Keratinocyte (primary cell): Measurements from ENCODE around the gene MEFV. TPM values are rescaled to one million over a fixed set of nuclear protein-coding genes. Genes with fewer than 3 reads are reported as not detected.

ENCODE experiments used
- DNase-seq: peaks from one replicate; pipeline ENCODE4 v3.0.0-alpha.2; 2011; ENCODE audit warnings: low read depth, missing footprints, low spot score
- FAIRE-seq: peaks from 2 replicates; lab custom pipeline; 2011; peaks lifted over from hg19 to GRCh38; lab: Jason Lieb, UNC
- H2AFZ ChIP-seq: 2 replicates; pipeline ENCODE4 v1.6.0; 2012; ENCODE audit warnings: low read length, control low read depth, inconsistent platforms; ENCODE audit not compliant: control insufficient read depth
- H3K27ac ChIP-seq: 2 replicates; pipeline ENCODE4 v1.5.1; 2011; ENCODE audit warnings: low read length; ENCODE audit not compliant: control insufficient read depth, insufficient read depth
- H3K27me3 ChIP-seq: 3 replicates; pipeline ENCODE4 v1.6.0; 2011; ENCODE audit warnings: low read length; ENCODE audit not compliant: control insufficient read depth, insufficient read depth; ENCODE audit errors: extremely low read depth
- H3K36me3 ChIP-seq, 2 experiments: 2 replicates in 1 of 2; 3 replicates in 1 of 2; pipeline ENCODE4 v1.5.1; 2011; ENCODE audit warnings: low read length in 2 of 2, mild to moderate bottlenecking in 1 of 2; ENCODE audit not compliant: control insufficient read depth in 2 of 2, insufficient read depth in 2 of 2; ENCODE audit errors: extremely low read depth in 1 of 2
- H3K4me1 ChIP-seq: 3 replicates; pipeline ENCODE4 v1.5.1; 2011; ENCODE audit warnings: low read length; ENCODE audit not compliant: control insufficient read depth, insufficient read depth; ENCODE audit errors: extremely low read depth
- H3K4me2 ChIP-seq: 3 replicates; pipeline ENCODE4 v1.6.0; 2011; ENCODE audit warnings: low read depth, low read length; ENCODE audit not compliant: control insufficient read depth, insufficient read depth; ENCODE audit errors: extremely low read depth
- H3K4me3 ChIP-seq, 3 experiments: fragments of 200-600 bp in 1 of 3; sonication (generic) in 1 of 3; 2 replicates in 2 of 3; 3 replicates in 1 of 3; pipeline ENCODE4 v1.5.1; 2011 to 2016; ENCODE audit warnings: low read length in 3 of 3, mild to moderate bottlenecking in 3 of 3, control low read depth in 2 of 3, inconsistent platforms in 1 of 3, low read depth in 1 of 3, mixed read lengths in 1 of 3, mixed run types in 1 of 3, moderate library complexity in 1 of 3; ENCODE audit not compliant: control insufficient read depth in 2 of 3, insufficient read depth in 2 of 3; ENCODE audit errors: extremely low read depth in 1 of 3
- H3K79me2 ChIP-seq: 2 replicates; pipeline ENCODE4 v1.6.0; 2012; ENCODE audit warnings: low read length; ENCODE audit not compliant: control insufficient read depth, insufficient read depth
- H3K9ac ChIP-seq: 3 replicates; pipeline ENCODE4 v1.6.0; 2011; ENCODE audit warnings: low read length; ENCODE audit not compliant: control insufficient read depth, insufficient read depth; ENCODE audit errors: extremely low read depth
- H3K9me1 ChIP-seq: 3 replicates; pipeline ENCODE4 v1.6.0; 2011; ENCODE audit warnings: low read length; ENCODE audit not compliant: control insufficient read depth, insufficient read depth; ENCODE audit errors: extremely low read depth
- H3K9me3 ChIP-seq: 2 replicates; pipeline ENCODE4 v1.5.1; 2012; ENCODE audit warnings: low read depth, low read length; ENCODE audit not compliant: control insufficient read depth
- H4K20me1 ChIP-seq: 3 replicates; pipeline ENCODE4 v1.6.0; 2011; ENCODE audit warnings: low read length; ENCODE audit not compliant: control insufficient read depth, insufficient read depth; ENCODE audit errors: extremely low read depth
- EZH2 ChIP-seq: IDR thresholded peaks from one replicate; pipeline ENCODE4 v1.6.1; 2012; ENCODE audit warnings: inconsistent platforms, mild to moderate bottlenecking, low read length, moderate library complexity
- dilution Hi-C: fragments of 300-500 bp; cut with MboI; formaldehyde crosslinking; loops from one replicate; pipeline ENCODE4 v1.7.0; 2020; ENCODE audit warnings: low sequenced_read_pairs; ENCODE audit not compliant: extremely low pct_ligation_motif_present
- polyA plus RNA-seq, 5 experiments: library from polyadenylated mRNA; depleted of rRNA in 3 of 5; stranded (reverse) in 3 of 5; stranded (forward) in 1 of 5; unstranded in 1 of 5; fragments of >200 nt; gene quantifications; 1 replicate in 1 of 5; 2 replicates in 3 of 5; 3 replicates in 1 of 5; pipeline versions ENCODE4 v1.2.1 to v1.2.3, GENCODE V29; 2011 to 2012; ENCODE audit warnings: missing spikeins in 2 of 5, low read depth in 1 of 5, low replicate concordance in 1 of 5
- TF ChIP-seq, protein P1 (sequence below), 3 experiments: IDR thresholded peaks in 1 of 3; conservative IDR thresholded peaks in 1 of 3; optimal IDR thresholded peaks in 1 of 3; 2 replicates in 2 of 3; 3 replicates in 1 of 3; pipeline versions ENCODE3 to v1.5.1; 2011; ENCODE audit warnings: low read length in 3 of 3, mild to moderate bottlenecking in 3 of 3, moderate library complexity in 2 of 3, control low read depth in 1 of 3, inconsistent platforms in 1 of 3; ENCODE audit not compliant: insufficient read depth in 2 of 3; ENCODE audit errors: extremely low read depth in 1 of 3

The MEFV gene
- polyA plus RNA-seq, 1 donor (not counting 4 experiments of a cell fraction or from before 2014, with no cell fraction given): not detected

DNA sequence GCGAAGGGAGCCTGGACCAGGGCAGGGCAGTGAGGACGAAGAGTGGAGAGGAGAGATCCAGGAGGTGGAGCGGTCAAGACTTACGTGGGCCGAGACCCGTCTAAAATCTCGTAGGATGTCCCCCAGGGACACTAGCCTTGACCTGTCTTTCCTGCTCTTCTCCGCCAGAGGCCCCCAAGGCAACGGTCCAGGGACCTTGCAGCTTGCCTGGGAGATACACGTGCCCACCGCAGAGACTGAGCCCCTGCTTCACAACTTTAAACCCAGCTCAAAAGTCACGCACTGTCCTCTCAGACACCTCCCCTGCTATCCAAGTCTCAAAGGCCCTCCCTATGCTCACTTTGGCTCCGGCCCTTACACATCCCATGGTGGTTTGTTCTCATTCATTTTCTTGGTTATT, 39.4 kb upstream of the MEFV start:
- Histone ChIP-seq H2AFZ (no peak overlapping the region), H4K20me1 (no peaks in the 10 kb centered on the region), H3K4me2 (no peak overlapping the region), H3K27me3 (no peaks in the 10 kb centered on the region), H3K4me1 (no peaks in the 10 kb centered on the region), H3K27ac (no peak overlapping the region), H3K36me3 (peaks cover 16 to 19% of the 10 kb centered on the region in 2 experiments), H3K9me1 (no peaks in the 10 kb centered on the region), H3K79me2 (peaks cover 6% of the 10 kb centered on the region), H3K9me3 (peaks cover 18% of the 10 kb centered on the region), H3K9ac (no peak overlapping the region), H3K4me3 (no peak overlapping the region)
- no peak for TF ChIP-seq EZH2
- TF ChIP-seq, protein P1, sequence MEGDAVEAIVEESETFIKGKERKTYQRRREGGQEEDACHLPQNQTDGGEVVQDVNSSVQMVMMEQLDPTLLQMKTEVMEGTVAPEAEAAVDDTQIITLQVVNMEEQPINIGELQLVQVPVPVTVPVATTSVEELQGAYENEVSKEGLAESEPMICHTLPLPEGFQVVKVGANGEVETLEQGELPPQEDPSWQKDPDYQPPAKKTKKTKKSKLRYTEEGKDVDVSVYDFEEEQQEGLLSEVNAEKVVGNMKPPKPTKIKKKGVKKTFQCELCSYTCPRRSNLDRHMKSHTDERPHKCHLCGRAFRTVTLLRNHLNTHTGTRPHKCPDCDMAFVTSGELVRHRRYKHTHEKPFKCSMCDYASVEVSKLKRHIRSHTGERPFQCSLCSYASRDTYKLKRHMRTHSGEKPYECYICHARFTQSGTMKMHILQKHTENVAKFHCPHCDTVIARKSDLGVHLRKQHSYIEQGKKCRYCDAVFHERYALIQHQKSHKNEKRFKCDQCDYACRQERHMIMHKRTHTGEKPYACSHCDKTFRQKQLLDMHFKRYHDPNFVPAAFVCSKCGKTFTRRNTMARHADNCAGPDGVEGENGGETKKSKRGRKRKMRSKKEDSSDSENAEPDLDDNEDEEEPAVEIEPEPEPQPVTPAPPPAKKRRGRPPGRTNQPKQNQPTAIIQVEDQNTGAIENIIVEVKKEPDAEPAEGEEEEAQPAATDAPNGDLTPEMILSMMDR (optimal IDR thresholded peaks at IDR 0.05 in 1 of 3, IDR thresholded peaks at IDR 0.05 in 1 of 3, conservative IDR thresholded peaks at IDR 0.05 in 1 of 3; ENCODE audit: extremely low read depth in 1 of 3, insufficient read depth in 2 of 3, low read length in 3 of 3): no peak
- FAIRE-seq (no peak), DNase-seq (no peak)
- dilution Hi-C loops: no loop called here

DNA sequence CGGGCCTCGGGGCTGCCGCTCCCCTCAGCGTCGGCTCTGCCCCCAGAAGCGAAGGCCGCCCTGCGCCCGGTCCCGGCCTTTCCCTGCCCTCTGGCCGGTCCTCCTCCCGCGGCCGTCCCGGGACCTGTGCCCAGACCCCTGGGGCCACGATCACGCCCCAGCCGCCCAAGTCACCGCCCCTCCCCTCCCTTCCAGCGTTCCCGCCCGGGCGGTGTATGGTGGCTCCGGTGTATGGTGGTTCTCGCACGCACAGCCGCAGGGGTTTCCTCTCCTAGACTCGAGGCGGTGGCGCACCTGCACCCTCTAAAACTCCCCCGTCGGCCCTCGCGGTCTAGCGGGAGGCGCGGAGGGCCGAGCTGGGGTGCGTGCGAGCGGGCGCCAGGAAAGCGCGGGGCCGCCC, 38.8 kb upstream of the MEFV start:
- Histone ChIP-seq H3K27me3 (no peaks in the 10 kb centered on the region), H3K9me1 (no peaks in the 10 kb centered on the region), H3K79me2 (peaks cover 10% of the 10 kb centered on the region), H3K4me2 (no peak overlapping the region), H3K4me3 (no peak overlapping the region), H3K36me3 (peaks cover 22 to 24% of the 10 kb centered on the region in 2 experiments), H2AFZ (no peak overlapping the region), H3K9ac (no peak overlapping the region), H3K9me3 (peaks cover 23% of the 10 kb centered on the region), H4K20me1 (no peaks in the 10 kb centered on the region), H3K27ac (no peak overlapping the region), H3K4me1 (no peaks in the 10 kb centered on the region)
- dilution Hi-C loops: no loop called here
- FAIRE-seq (no peak), DNase-seq (no peak)
- no peak for TF ChIP-seq EZH2
- TF ChIP-seq, protein P1 (optimal IDR thresholded peaks at IDR 0.05 in 1 of 3, IDR thresholded peaks at IDR 0.05 in 1 of 3, conservative IDR thresholded peaks at IDR 0.05 in 1 of 3; ENCODE audit: extremely low read depth in 1 of 3, insufficient read depth in 2 of 3, low read length in 3 of 3): no peak
